OCI-LY3 (cell line): Measurements from ENCODE around the gene MZF1.

Experiments used
- H2AFZ ChIP-seq: fragments of 200-600, 300-600 bp; shearing (Covaris generic); 2 replicates; pipeline ENCODE4 v1.6.0; 2014; ENCODE audit warnings: antibody characterized with exemption, low read depth, low read length
- H3K27ac ChIP-seq: fragments of 200-600, 300-600 bp; sonication (generic); 2 replicates; pipeline ENCODE4 v1.5.1; 2014; ENCODE audit warnings: mild to moderate bottlenecking, low read length, moderate library complexity, mixed read lengths
- H3K27me3 ChIP-seq: fragments of 200-600, 300-600 bp; sonication (generic); 2 replicates; pipeline ENCODE4 v1.6.1; 2014; ENCODE audit warnings: low read depth, low read length, mixed read lengths
- H3K36me3 ChIP-seq: fragments of 200-600, 300-600 bp; sonication (generic); replicated peaks from 2 replicates; pipeline ENCODE3; 2014; ENCODE audit warnings: low read depth, low read length, mixed read lengths
- H3K4me1 ChIP-seq: fragments of 300-600, 200-600 bp; sonication (generic); 2 replicates; pipeline ENCODE4 v1.6.1; 2014; ENCODE audit warnings: low read length, mixed read lengths
- H3K4me2 ChIP-seq: fragments of 200-600, 300-600 bp; sonication (generic); 2 replicates; pipeline ENCODE4 v1.6.1; 2014; ENCODE audit warnings: low read length, mixed read lengths
- H3K4me3 ChIP-seq: fragments of 300-600, 200-600 bp; sonication (generic); 2 replicates; pipeline ENCODE4 v1.5.1; 2014; ENCODE audit warnings: antibody characterized with exemption, mild to moderate bottlenecking, low read length, moderate library complexity
- H3K79me2 ChIP-seq: fragments of 300-600, 200-600 bp; shearing (Covaris generic); 2 replicates; pipeline ENCODE4 v1.6.1; 2014; ENCODE audit warnings: mild to moderate bottlenecking, low read length, mixed read lengths
- H3K9ac ChIP-seq: fragments of 300-600, 200-600 bp; shearing (Covaris generic); 2 replicates; pipeline ENCODE4 v1.6.0; 2014; ENCODE audit warnings: mild to moderate bottlenecking, low read length, moderate library complexity
- H3K9me3 ChIP-seq: fragments of 200-600, 300-600 bp; shearing (Covaris generic); 2 replicates; pipeline ENCODE4 v1.6.1; 2014; ENCODE audit warnings: low read length, mixed read lengths; ENCODE audit not compliant: insufficient read depth
- H4K20me1 ChIP-seq: fragments of 200-600, 300-600 bp; sonication (generic); 2 replicates; pipeline ENCODE4 v1.6.1; 2016; ENCODE audit warnings: low read length, mixed read lengths; ENCODE audit not compliant: insufficient read depth
- EZH2phosphoT487 ChIP-seq: fragments of 200-600 bp; shearing (Covaris generic); IDR thresholded peaks from 2 replicates; pipeline ENCODE4 v1.6.1; 2018; ENCODE audit warnings: antibody characterized with exemption, mixed run types, low read depth
- TF ChIP-seq, protein P1 (sequence below): fragments of 200-600, 300-600 bp; sonication (generic); IDR thresholded peaks from 2 replicates; pipeline ENCODE4 v1.5.1; 2014; ENCODE audit warnings: antibody characterized with exemption, low read length, low read depth

The MZF1 gene

DNA sequence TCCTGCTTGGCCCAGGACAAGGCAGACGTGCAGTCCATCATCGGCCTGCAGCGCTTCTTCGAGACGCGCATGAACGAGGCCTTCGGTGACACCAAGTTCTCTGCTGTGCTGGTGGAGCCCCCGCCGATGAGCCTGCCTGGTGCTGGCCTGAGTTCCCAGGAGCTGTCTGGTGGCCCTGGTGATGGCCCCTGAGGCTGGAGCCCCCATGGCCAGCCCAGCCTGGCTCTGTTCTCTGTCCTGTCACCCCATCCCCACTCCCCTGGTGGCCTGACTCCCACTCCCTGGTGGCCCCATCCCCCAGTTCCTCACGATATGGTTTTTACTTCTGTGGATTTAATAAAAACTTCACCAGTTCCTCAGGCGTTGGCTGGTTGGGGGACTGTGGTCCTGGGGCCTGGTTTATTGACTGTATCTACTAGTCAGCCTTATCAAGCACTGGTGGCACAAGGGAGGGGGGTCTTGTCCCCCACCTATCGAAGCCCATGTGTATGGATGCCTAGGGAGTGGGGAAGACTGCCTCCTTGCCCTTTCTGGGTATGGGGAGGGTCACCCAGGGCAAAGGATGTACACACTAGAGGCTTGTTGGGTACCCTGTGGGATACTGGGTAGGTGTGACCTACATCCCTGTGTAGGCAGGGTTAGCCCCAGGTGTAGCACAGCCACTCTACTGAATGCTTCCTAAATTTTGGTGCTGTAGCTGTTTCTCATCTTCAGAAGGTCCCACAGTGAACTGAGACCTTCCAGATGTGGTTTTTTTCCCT lies 22.6 kb downstream of the MZF1 start:
- Histone ChIP-seq H3K4me2 (no peak overlapping the region), H3K4me3 (no peak overlapping the region), H3K27ac (no peak overlapping the region), H3K79me2 (peaks cover 73% of the 10 kb centered on the region), H3K36me3 (peaks cover 80% of the 10 kb centered on the region), H3K27me3 (no peaks in the 10 kb centered on the region), H3K9ac (no peak overlapping the region), H3K4me1 (peaks cover 27% of the 10 kb centered on the region), H2AFZ (no peak overlapping the region), H3K9me3 (no peaks in the 10 kb centered on the region), H4K20me1 (peaks cover 50% of the 10 kb centered on the region)
- TF ChIP-seq, protein P1, sequence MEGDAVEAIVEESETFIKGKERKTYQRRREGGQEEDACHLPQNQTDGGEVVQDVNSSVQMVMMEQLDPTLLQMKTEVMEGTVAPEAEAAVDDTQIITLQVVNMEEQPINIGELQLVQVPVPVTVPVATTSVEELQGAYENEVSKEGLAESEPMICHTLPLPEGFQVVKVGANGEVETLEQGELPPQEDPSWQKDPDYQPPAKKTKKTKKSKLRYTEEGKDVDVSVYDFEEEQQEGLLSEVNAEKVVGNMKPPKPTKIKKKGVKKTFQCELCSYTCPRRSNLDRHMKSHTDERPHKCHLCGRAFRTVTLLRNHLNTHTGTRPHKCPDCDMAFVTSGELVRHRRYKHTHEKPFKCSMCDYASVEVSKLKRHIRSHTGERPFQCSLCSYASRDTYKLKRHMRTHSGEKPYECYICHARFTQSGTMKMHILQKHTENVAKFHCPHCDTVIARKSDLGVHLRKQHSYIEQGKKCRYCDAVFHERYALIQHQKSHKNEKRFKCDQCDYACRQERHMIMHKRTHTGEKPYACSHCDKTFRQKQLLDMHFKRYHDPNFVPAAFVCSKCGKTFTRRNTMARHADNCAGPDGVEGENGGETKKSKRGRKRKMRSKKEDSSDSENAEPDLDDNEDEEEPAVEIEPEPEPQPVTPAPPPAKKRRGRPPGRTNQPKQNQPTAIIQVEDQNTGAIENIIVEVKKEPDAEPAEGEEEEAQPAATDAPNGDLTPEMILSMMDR: no peak
- TF ChIP-seq EZH2phosphoT487: no peak

DNA sequence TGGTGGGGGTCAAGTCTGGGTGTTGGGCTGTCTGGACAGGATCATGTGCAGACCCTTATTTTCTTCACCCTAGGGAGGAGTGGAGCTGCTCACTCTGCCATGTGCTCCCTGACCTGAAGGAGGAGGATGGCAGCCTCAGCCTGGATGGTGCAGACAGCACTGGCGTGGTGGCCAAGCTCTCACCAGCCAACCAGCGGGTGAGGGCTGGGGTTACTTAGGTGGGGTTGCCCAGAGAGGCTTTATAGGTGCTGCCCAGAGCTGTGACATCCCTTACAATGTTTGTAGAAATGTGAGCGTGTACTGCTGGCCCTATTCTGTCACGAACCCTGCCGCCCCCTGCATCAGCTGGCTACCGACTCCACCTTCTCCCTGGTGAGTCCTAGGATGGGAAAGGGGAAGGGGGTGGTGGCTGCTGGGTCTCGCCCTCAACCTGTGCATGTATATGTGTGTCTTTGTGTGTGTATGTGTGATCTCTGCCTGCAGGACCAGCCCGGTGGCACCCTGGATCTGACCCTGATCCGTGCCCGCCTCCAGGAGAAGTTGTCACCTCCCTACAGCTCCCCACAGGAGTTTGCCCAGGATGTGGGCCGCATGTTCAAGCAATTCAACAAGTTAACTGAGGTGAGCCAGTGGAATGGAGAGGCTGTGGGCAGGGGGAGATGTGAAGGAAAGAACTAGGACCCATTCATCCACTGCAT lies 23.3 kb downstream of the MZF1 start:
- H3K4me2 ChIP-seq: no peak overlapping the region
- H3K36me3 ChIP-seq: peaks cover 88% of the 10 kb centered on the region
- peaks cover 25% of the 10 kb centered on the region for H3K4me1 ChIP-seq
- peaks cover 77% of the 10 kb centered on the region for H3K79me2 ChIP-seq
- H4K20me1 ChIP-seq: peaks cover 57% of the 10 kb centered on the region
- no peaks in the 10 kb centered on the region for H3K9me3 ChIP-seq
- H3K27me3 ChIP-seq: no peaks in the 10 kb centered on the region
- no peak overlapping the region for H3K27ac ChIP-seq
- H3K9ac ChIP-seq: no peak overlapping the region
- H2AFZ ChIP-seq: no peak overlapping the region
- TF ChIP-seq, protein P1: no peak
- no peak overlapping the region for H3K4me3 ChIP-seq

DNA sequence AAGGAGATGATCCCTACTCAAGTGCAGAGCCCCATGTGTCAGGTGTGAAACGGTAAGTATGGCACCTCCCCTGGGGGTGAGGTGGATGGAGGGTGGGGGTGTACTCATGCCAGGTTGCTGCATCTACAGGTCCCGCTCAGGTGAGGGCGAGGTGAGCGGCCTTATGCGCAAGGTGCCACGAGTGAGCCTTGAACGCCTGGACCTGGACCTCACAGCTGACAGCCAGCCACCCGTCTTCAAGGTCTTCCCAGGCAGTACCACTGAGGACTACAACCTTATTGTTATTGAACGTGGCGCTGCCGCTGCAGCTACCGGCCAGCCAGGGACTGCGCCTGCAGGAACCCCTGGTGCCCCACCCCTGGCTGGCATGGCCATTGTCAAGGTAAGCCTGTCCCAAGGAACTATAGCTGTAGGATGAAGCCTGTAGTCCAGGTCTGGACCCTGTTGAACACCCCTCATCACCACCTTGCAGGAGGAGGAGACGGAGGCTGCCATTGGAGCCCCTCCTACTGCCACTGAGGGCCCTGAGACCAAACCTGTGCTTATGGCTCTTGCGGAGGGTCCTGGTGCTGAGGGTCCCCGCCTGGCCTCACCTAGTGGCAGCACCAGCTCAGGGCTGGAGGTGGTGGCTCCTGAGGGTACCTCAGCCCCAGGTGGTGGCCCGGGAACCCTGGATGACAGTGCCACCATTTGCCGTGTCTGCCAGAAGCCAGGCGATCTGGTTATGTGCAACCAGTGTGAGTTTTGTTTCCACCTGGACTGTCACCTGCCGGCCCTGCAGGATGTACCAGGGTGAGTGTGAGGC lies 24.1 kb downstream of the MZF1 start:
- Histone ChIP-seq H3K9me3 (no peaks in the 10 kb centered on the region), H4K20me1 (peaks cover 59% of the 10 kb centered on the region), H3K4me3 (no peak overlapping the region), H3K79me2 (peaks cover 77% of the 10 kb centered on the region), H3K4me1 (peaks cover 22% of the 10 kb centered on the region), H2AFZ (no peak overlapping the region), H3K27ac (no peak overlapping the region), H3K27me3 (no peaks in the 10 kb centered on the region), H3K4me2 (no peak overlapping the region), H3K9ac (no peak overlapping the region), H3K36me3 (peaks cover 86% of the 10 kb centered on the region)
- no peak for TF ChIP-seq EZH2phosphoT487
- TF ChIP-seq, protein P1: no peak
